Measurements from ENCODE around the gene AOX1. TPM values are rescaled to one million over a fixed set of nuclear protein-coding genes. Genes with fewer than 3 reads are reported as not detected.
"Not testable (repeated sequence)": the region's sequence is repeated elsewhere in the genome, so short reads cannot be mapped to it uniquely, and the experiment has no call there.

Gene AOX1
- polyA plus RNA-seq, 1 of the 3 experiments (the other 2 are of a cell fraction): 3.3 TPM

DNA sequence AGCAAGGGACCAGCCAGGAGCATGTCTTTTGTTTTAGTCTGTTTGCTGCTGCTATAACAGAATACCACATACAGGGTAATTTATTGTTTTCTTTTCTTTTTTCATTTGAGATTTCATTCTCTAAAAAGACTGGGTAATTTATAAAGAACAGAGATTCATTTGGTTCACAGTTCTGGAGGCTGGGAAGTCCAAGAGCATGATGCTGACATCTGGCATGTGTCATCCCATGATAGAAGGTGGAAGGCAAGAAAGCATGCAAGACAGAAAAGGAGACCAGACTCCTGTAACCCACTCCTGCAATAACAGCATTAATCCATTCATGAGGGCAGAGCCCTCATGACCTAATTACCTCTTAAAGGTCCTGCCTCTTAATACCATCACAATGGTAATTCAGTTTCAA lies 45.0 kb upstream of the AOX1 start:
- TF ChIP-seq, protein P1, sequence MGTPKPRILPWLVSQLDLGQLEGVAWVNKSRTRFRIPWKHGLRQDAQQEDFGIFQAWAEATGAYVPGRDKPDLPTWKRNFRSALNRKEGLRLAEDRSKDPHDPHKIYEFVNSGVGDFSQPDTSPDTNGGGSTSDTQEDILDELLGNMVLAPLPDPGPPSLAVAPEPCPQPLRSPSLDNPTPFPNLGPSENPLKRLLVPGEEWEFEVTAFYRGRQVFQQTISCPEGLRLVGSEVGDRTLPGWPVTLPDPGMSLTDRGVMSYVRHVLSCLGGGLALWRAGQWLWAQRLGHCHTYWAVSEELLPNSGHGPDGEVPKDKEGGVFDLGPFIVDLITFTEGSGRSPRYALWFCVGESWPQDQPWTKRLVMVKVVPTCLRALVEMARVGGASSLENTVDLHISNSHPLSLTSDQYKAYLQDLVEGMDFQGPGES (IDR thresholded peaks at IDR 0.05; ENCODE audit: low read depth, low read length): no peak
- TF ChIP-seq, protein P2, sequence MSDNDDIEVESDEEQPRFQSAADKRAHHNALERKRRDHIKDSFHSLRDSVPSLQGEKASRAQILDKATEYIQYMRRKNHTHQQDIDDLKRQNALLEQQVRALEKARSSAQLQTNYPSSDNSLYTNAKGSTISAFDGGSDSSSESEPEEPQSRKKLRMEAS (IDR thresholded peaks at IDR 0.05; ENCODE audit: low read depth): no peak
- no peak for TF ChIP-seq FOSL2 (IDR thresholded peaks at IDR 0.05; ENCODE audit: borderline replicate concordance, low read depth)
- no peak for TF ChIP-seq CHD2 (IDR thresholded peaks at IDR 0.05; ENCODE audit: low read length, partially characterized antibody)
- no peak for TF ChIP-seq POLR2AphosphoS5 (IDR thresholded peaks at IDR 0.05; ENCODE audit: low read depth, low read length)
- TF ChIP-seq TEAD4 (IDR thresholded peaks at IDR 0.05; ENCODE audit: borderline replicate concordance, insufficient read depth): no peak
- TF ChIP-seq YY1 (IDR thresholded peaks at IDR 0.05; ENCODE audit: low read depth): no peak
- no peak for TF ChIP-seq RXRA (IDR thresholded peaks at IDR 0.05; ENCODE audit: borderline replicate concordance, low read depth)
- no peak for TF ChIP-seq SIN3A (IDR thresholded peaks at IDR 0.05; ENCODE audit: borderline replicate concordance, low read depth, low read length)
- TF ChIP-seq JUND (IDR thresholded peaks at IDR 0.05): no peak
- CTCF ChIA-PET: no interaction called here

DNA sequence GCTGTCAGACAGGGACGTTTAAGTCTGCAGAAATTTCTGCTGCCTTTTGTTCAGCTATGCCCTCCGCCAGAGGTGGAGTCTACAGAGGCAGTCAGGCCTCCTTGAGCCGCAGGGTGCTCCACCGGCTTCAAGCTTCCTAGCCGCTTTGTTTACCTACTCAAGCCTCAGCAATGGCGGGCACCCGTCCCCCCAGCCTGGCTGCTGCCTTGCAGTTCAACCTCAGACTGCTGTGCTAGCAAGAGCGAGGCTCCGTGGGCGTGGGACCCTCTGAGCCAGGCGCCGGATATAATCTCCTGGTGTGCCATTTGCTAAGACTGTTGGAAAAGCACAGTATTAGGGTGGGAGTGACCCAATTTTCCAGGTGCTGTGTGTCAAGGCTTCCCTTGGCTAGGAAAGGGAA lies 19.2 kb upstream of the AOX1 start:
- H3F3A ChIP-seq (replicated peaks; ENCODE audit: insufficient read depth); H3K4me3 ChIP-seq (ENCODE audit: low read depth in 2 of 2, low read length in 1 of 2); H3K9me3 ChIP-seq; POLR2A ChIA-PET; H2AFZ ChIP-seq (ENCODE audit: low read depth); H4K20me1 ChIP-seq (ENCODE audit: insufficient read depth); H3K4me1 ChIP-seq (ENCODE audit: control insufficient read depth in 1 of 2, insufficient read depth in 2 of 2, low read depth in 1 of 2, low read length in 1 of 2); H3K27ac ChIP-seq (ENCODE audit: low read depth in 2 of 2, low read length in 1 of 2); H3K4me2 ChIP-seq; DNase-seq; H3K27me3 ChIP-seq (ENCODE audit: insufficient read depth); H3K9me2 ChIP-seq; H3K9ac ChIP-seq: not testable (repeated sequence)
- Histone ChIP-seq H3K79me2 (ENCODE audit: insufficient read depth) (peaks cover 18% of the 10 kb centered on the region; the same call in 1 of the 2 replicates), H3K36me3 (replicated peaks in 1 of 2; ENCODE audit: control insufficient read depth in 1 of 2, insufficient read depth in 2 of 2, low read length in 1 of 2) (peaks cover 11 to 22% of the 10 kb centered on the region in 2 experiments)
- WGBS (ENCODE audit: low lambda C conversion rate): over 99% methylated on average over 12 of the region's 12 CpGs
- CTCF ChIA-PET: interaction anchor here (1.5 kb wide), 1 partner anchor 12 kb away, joined by 3 read pairs; no protein-coding TSS in a partner anchor

More for the DNA sequence above, 45.0 kb upstream of the AOX1 start:
- Histone ChIP-seq H3K27ac (ENCODE audit: low read depth in 2 of 2, low read length in 1 of 2) (no peak overlapping the region), H3K9ac (no peak overlapping the region), H3K36me3 (replicated peaks in 1 of 2; ENCODE audit: control insufficient read depth in 1 of 2, insufficient read depth in 2 of 2, low read length in 1 of 2) (peaks cover 26 to 42% of the 10 kb centered on the region in 2 experiments), H3K79me2 (ENCODE audit: insufficient read depth) (0 out of 2 replicates have a peak, but pooled peaks cover 5% of the 10 kb centered on the region), H3K4me2 (no peak overlapping the region), H3K27me3 (ENCODE audit: insufficient read depth) (no peaks in the 10 kb centered on the region), H3F3A (replicated peaks; ENCODE audit: insufficient read depth) (no peaks in the 10 kb centered on the region), H3K9me2 (no peaks in the 10 kb centered on the region), H2AFZ (ENCODE audit: low read depth) (no peak overlapping the region), H3K9me3 (no peaks in the 10 kb centered on the region), H3K4me3 (ENCODE audit: low read depth in 2 of 2, low read length in 1 of 2) (no peak overlapping the region), H3K4me1 (ENCODE audit: control insufficient read depth in 1 of 2, insufficient read depth in 2 of 2, low read depth in 1 of 2, low read length in 1 of 2) (peaks cover 0 to 4% of the 10 kb centered on the region in 2 experiments; a peak in 3 of 4 replicates), H4K20me1 (ENCODE audit: insufficient read depth) (no peaks in the 10 kb centered on the region)
- POLR2A ChIA-PET: no interaction called here
- no peak for DNase-seq

DNA sequence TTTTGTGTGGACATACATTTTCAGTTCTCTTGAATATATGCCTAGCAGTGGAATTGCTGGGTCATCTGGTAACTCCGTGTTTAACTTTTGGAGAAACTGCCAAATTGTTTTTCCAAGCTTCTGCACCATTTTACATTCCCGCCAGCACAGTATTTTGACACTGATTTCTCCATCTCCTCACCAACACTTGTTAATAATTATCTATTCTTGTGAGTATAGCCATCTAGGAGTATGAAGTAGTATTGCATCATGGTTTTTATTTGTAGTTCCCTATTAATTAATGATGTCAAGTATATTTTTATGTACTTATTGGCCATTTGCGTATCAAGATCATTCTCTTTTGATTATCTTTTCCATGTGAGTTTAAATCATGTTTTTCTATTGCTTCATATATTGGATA lies 17.9 kb upstream of the AOX1 start:
- POLR2A ChIA-PET: no interaction called here
- Histone ChIP-seq H3K79me2 (ENCODE audit: insufficient read depth) (peaks cover 16% of the 10 kb centered on the region; the same call in 1 of the 2 replicates), H3K27ac (ENCODE audit: low read depth in 2 of 2, low read length in 1 of 2) (no peak overlapping the region), H3K9ac (no peak overlapping the region), H3K27me3 (ENCODE audit: insufficient read depth) (no peaks in the 10 kb centered on the region), H3F3A (replicated peaks; ENCODE audit: insufficient read depth) (peaks cover 4% of the 10 kb centered on the region), H3K36me3 (replicated peaks in 1 of 2; ENCODE audit: control insufficient read depth in 1 of 2, insufficient read depth in 2 of 2, low read length in 1 of 2) (peaks cover 11 to 31% of the 10 kb centered on the region in 2 experiments), H2AFZ (ENCODE audit: low read depth) (no peak overlapping the region), H3K4me2 (no peak overlapping the region), H3K9me2 (no peaks in the 10 kb centered on the region), H3K4me3 (ENCODE audit: low read depth in 2 of 2, low read length in 1 of 2) (no peak overlapping the region), H3K4me1 (ENCODE audit: control insufficient read depth in 1 of 2, insufficient read depth in 2 of 2, low read depth in 1 of 2, low read length in 1 of 2) (no peaks in the 10 kb centered on the region), H4K20me1 (ENCODE audit: insufficient read depth) (no peaks in the 10 kb centered on the region), H3K9me3 (no peaks in the 10 kb centered on the region)
- DNase-seq: no peak
- CTCF ChIA-PET: no interaction called here
- WGBS (ENCODE audit: low lambda C conversion rate): 96% methylated on average over 3 of the region's 3 CpGs
- TF ChIP-seq FOSL2 (IDR thresholded peaks at IDR 0.05; ENCODE audit: borderline replicate concordance, low read depth): no peak
- TF ChIP-seq CHD2 (IDR thresholded peaks at IDR 0.05; ENCODE audit: low read length, partially characterized antibody): no peak
- TF ChIP-seq, protein P1 (IDR thresholded peaks at IDR 0.05; ENCODE audit: low read depth, low read length): no peak
- TF ChIP-seq GATA2 (CRISPR knock-in tag; IDR thresholded peaks at IDR 0.05): no peak
- TF ChIP-seq RAD21 (IDR thresholded peaks at IDR 0.05; ENCODE audit: low read length): no peak
- no peak for TF ChIP-seq POLR2AphosphoS5 (IDR thresholded peaks at IDR 0.05; ENCODE audit: low read depth, low read length)
- TF ChIP-seq EZH2phosphoT487 (IDR thresholded peaks at IDR 0.05; ENCODE audit: borderline replicate concordance, low read depth): no peak
- TF ChIP-seq, protein P3, sequence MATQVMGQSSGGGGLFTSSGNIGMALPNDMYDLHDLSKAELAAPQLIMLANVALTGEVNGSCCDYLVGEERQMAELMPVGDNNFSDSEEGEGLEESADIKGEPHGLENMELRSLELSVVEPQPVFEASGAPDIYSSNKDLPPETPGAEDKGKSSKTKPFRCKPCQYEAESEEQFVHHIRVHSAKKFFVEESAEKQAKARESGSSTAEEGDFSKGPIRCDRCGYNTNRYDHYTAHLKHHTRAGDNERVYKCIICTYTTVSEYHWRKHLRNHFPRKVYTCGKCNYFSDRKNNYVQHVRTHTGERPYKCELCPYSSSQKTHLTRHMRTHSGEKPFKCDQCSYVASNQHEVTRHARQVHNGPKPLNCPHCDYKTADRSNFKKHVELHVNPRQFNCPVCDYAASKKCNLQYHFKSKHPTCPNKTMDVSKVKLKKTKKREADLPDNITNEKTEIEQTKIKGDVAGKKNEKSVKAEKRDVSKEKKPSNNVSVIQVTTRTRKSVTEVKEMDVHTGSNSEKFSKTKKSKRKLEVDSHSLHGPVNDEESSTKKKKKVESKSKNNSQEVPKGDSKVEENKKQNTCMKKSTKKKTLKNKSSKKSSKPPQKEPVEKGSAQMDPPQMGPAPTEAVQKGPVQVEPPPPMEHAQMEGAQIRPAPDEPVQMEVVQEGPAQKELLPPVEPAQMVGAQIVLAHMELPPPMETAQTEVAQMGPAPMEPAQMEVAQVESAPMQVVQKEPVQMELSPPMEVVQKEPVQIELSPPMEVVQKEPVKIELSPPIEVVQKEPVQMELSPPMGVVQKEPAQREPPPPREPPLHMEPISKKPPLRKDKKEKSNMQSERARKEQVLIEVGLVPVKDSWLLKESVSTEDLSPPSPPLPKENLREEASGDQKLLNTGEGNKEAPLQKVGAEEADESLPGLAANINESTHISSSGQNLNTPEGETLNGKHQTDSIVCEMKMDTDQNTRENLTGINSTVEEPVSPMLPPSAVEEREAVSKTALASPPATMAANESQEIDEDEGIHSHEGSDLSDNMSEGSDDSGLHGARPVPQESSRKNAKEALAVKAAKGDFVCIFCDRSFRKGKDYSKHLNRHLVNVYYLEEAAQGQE (IDR thresholded peaks at IDR 0.05; ENCODE audit: low read depth, low read length): no peak
- TF ChIP-seq SIN3A (IDR thresholded peaks at IDR 0.05; ENCODE audit: borderline replicate concordance, low read depth, low read length): no peak
- no peak for TF ChIP-seq TCF12 (IDR thresholded peaks at IDR 0.05)
- TF ChIP-seq NRF1 (IDR thresholded peaks at IDR 0.05; ENCODE audit: low read depth, low read length): no peak
